GM21529 (cell line): ENCODE results near the gene FLVCR2.

Experiments
- ATAC-seq: cut with Tn5 transposase; IDR thresholded peaks from one replicate; pipeline ENCODE4 v1.9.1; 2021; ENCODE audit not compliant: unreplicated experiment

FLVCR2 gene

GRCh38 chr14:75554482-75554881, 23.9 kb upstream of the FLVCR2 start:
- ATAC-seq: no peak

- no peak for ATAC-seq
Measured at GRCh38 chr14:75558440-75558839, 20.0 kb upstream of the FLVCR2 start.

GRCh38 chr14:75559045-75559444, 19.4 kb upstream of the FLVCR2 start:
- no peak for ATAC-seq

- ATAC-seq: peak; percentile 52
Measured at GRCh38 chr14:75559451-75560222, 18.8 kb upstream of the FLVCR2 start.

- ATAC-seq: peak; percentile 53
Measured at GRCh38 chr14:75561013-75561432, 17.4 kb upstream of the FLVCR2 start.

GRCh38 chr14:75562089-75562488, 16.3 kb upstream of the FLVCR2 start:
- no peak for ATAC-seq

- no peak for ATAC-seq
Measured at GRCh38 chr14:75562489-75562888, 15.9 kb upstream of the FLVCR2 start.

- no peak for ATAC-seq
Measured at GRCh38 chr14:75563931-75564330, 14.5 kb upstream of the FLVCR2 start.

GRCh38 chr14:75565056-75565455, 13.4 kb upstream of the FLVCR2 start:
- no peak for ATAC-seq

- no peak for ATAC-seq
Measured at GRCh38 chr14:75566321-75566720, 12.1 kb upstream of the FLVCR2 start.

- no peak for ATAC-seq
Measured at GRCh38 chr14:75566752-75567151, 11.7 kb upstream of the FLVCR2 start.

GRCh38 chr14:75568140-75568539, 10.3 kb upstream of the FLVCR2 start:
- no peak for ATAC-seq

GRCh38 chr14:75568791-75569190, 9.6 kb upstream of the FLVCR2 start:
- ATAC-seq: no peak

GRCh38 chr14:75570797-75571196, 7.6 kb upstream of the FLVCR2 start:
- ATAC-seq: no peak

GRCh38 chr14:75572104-75572503, 6.3 kb upstream of the FLVCR2 start:
- no peak for ATAC-seq

GRCh38 chr14:75577090-75577489, 1.3 kb upstream of the FLVCR2 start:
- no peak for ATAC-seq

- peak; percentile 91 for ATAC-seq
Measured at GRCh38 chr14:75577729-75578101, 705 bp upstream of the FLVCR2 start.

- peak; percentile 24 for ATAC-seq
Measured at GRCh38 chr14:75578786-75579337, 442 bp downstream of the FLVCR2 start.

- no peak for ATAC-seq
Measured at GRCh38 chr14:75579338-75579864, 981 bp downstream of the FLVCR2 start.

- no peak for ATAC-seq
Measured at GRCh38 chr14:75579882-75580281, 1.5 kb downstream of the FLVCR2 start.

GRCh38 chr14:75587388-75587787, 9.0 kb downstream of the FLVCR2 start:
- no peak for ATAC-seq

GRCh38 chr14:75589931-75590330, 11.5 kb downstream of the FLVCR2 start:
- no peak for ATAC-seq
